Measurements from ENCODE around the gene GALNT17.
"Not testable (repeated sequence)": the region's sequence is repeated elsewhere in the genome, so short reads cannot be mapped to it uniquely, and the experiment has no call there.

Gene GALNT17

GRCh38 chr7:71626206-71626605, 494.3 kb downstream of the GALNT17 start:
- H3K9me3 Mint-ChIP-seq (ENCODE audit: low read depth), result peaks cover under 1% of the 10 kb centered on the region
- no peaks in the 10 kb centered on the region for H3K36me3 Mint-ChIP-seq
- H3K4me3 Mint-ChIP-seq, result no peak overlapping the region
- no peak overlapping the region for H3K27ac Mint-ChIP-seq
- no peaks in the 10 kb centered on the region for H3K4me1 Mint-ChIP-seq (ENCODE audit: low read depth)
- peaks cover 2% of the 10 kb centered on the region for H3K27me3 Mint-ChIP-seq

DNA sequence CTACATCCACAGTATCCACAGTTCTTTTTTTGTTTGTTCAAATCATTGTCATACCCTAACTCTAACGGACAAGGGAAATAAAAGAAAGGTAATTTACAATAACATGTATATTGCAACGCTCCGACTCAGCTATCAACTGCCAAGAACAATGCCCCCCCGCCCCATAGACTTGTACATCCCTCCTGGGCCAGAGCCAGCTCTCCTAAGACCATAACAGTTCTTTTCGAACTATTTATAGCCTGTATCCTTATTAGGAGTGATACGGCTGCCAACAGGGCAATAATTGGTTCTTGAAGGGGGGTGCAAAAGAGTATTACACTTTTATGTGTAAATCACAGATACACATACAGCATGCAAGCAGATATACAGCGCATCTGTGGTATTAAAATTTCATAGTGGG, 495.7 kb downstream of the GALNT17 start:
- Mint-ChIP-seq H3K36me3 (no peaks in the 10 kb centered on the region), H3K27ac (no peak overlapping the region), H3K9me3 (ENCODE audit: low read depth) (peaks cover 6% of the 10 kb centered on the region), H3K4me3 (no peak overlapping the region), H3K4me1 (ENCODE audit: low read depth) (no peaks in the 10 kb centered on the region), H3K27me3 (peaks cover 5% of the 10 kb centered on the region)

DNA sequence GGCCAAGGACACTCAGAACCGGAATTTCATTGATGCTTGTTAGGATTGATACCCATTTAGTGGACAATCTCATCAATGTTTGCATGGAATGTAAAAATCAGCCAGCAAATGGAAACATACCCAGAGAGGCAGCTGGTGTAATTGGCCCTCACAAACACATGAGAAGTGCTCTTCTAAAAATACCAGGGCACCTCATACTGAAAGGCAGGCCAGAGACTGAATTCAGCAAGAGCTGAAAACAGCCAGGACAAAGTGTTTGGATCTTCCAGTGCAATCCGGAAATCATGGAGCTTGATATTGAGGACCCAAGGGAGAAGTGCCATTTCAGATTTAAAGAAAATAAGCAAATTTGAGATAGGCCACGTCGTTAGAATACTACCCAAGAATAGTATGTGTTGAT, 498.6 kb downstream of the GALNT17 start:
- Mint-ChIP-seq H3K27ac (no peak overlapping the region), H3K4me3 (no peak overlapping the region), H3K36me3 (no peaks in the 10 kb centered on the region), H3K27me3 (peaks cover 5% of the 10 kb centered on the region), H3K4me1 (ENCODE audit: low read depth) (no peaks in the 10 kb centered on the region), H3K9me3 (ENCODE audit: low read depth) (peaks cover 6% of the 10 kb centered on the region)

GRCh38 chr7:71633551-71634008, 501.6 kb downstream of the GALNT17 start:
- no peaks in the 10 kb centered on the region for H3K4me1 Mint-ChIP-seq (ENCODE audit: low read depth)
- H3K27me3 Mint-ChIP-seq, result peaks cover 4% of the 10 kb centered on the region
- H3K36me3 Mint-ChIP-seq, result no peaks in the 10 kb centered on the region
- H3K4me3 Mint-ChIP-seq, result no peak overlapping the region
- H3K27ac Mint-ChIP-seq, result no peak overlapping the region
- peaks cover 6% of the 10 kb centered on the region for H3K9me3 Mint-ChIP-seq (ENCODE audit: low read depth)

DNA sequence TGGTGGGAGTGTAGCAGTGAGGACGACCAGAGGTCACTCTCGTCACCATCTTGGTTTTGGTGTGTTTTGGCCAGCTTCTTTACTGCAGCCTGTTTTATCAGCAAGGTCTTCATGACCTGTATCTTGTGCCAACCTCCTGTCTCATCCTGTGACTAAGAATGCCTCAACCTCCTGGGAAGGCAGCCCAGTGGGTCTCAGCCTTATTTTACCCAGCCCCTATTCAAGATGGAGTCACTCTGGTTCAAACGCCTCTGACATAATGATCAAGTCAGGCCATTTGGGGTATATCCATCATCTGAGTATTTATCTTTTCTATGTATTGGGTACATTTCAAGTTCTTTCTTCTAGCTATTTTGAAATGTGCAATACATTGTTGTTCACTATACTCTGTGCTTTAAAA, 503.9 kb downstream of the GALNT17 start:
- H3K27me3 Mint-ChIP-seq; H3K27ac Mint-ChIP-seq; H3K4me1 Mint-ChIP-seq (ENCODE audit: low read depth); H3K4me3 Mint-ChIP-seq; H3K9me3 Mint-ChIP-seq (ENCODE audit: low read depth); H3K36me3 Mint-ChIP-seq: not testable (repeated sequence)

DNA sequence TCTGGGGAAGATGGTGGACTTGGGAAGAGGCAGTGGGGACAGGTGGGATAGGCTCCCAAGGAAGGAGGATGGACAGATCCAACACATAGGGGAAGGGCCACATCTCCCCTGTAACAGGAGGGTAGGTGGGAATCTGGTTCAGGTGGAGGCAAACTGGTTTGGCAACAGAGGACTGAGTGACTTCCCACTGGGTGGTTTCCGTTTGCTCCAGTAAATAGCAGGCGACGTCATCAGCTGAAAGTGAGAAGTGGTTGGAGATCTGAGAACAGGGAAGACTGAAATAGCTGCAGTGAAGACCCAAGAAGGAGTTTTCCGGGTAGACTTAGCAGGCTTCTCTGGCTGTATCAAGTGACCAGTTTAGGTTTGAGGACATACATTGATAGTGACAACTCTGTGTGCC, 504.4 kb downstream of the GALNT17 start:
- Mint-ChIP-seq H3K36me3 (no peaks in the 10 kb centered on the region), H3K4me1 (ENCODE audit: low read depth) (no peaks in the 10 kb centered on the region), H3K4me3 (no peak overlapping the region), H3K9me3 (ENCODE audit: low read depth) (peaks cover 5% of the 10 kb centered on the region), H3K27ac (no peak overlapping the region), H3K27me3 (peaks cover 2% of the 10 kb centered on the region)

DNA sequence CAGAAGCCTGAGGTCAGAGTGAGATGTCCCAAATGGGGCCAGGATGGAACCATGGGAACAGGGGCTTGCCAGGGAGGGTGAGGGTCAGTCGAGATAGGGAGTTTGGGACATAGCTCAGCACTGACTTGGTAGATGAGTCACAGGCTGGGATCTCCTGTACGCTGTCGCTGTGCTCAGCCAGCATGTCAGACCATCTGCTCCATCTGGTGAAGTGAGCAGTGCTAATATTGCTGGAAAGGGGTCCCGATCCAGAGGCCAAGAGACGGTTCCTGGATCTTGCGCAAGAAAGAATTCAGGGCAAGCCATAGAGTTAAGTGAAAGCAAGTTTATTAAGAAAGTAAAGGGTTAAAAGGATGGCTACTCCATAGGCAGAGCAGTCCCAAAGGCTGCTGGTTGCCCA, 505.6 kb downstream of the GALNT17 start:
- H3K27me3 Mint-ChIP-seq, result no peaks in the 10 kb centered on the region
- no peaks in the 10 kb centered on the region for H3K4me1 Mint-ChIP-seq (ENCODE audit: low read depth)
- no peaks in the 10 kb centered on the region for H3K36me3 Mint-ChIP-seq
- no peaks in the 10 kb centered on the region for H3K9me3 Mint-ChIP-seq (ENCODE audit: low read depth)
- no peak overlapping the region for H3K4me3 Mint-ChIP-seq
- no peak overlapping the region for H3K27ac Mint-ChIP-seq

GRCh38 chr7:71638108-71638507, 506.2 kb downstream of the GALNT17 start:
- Mint-ChIP-seq H3K36me3 (no peaks in the 10 kb centered on the region), H3K27ac (no peak overlapping the region), H3K9me3 (ENCODE audit: low read depth) (no peaks in the 10 kb centered on the region), H3K4me3 (no peak overlapping the region), H3K4me1 (ENCODE audit: low read depth) (no peaks in the 10 kb centered on the region), H3K27me3 (no peaks in the 10 kb centered on the region)

DNA sequence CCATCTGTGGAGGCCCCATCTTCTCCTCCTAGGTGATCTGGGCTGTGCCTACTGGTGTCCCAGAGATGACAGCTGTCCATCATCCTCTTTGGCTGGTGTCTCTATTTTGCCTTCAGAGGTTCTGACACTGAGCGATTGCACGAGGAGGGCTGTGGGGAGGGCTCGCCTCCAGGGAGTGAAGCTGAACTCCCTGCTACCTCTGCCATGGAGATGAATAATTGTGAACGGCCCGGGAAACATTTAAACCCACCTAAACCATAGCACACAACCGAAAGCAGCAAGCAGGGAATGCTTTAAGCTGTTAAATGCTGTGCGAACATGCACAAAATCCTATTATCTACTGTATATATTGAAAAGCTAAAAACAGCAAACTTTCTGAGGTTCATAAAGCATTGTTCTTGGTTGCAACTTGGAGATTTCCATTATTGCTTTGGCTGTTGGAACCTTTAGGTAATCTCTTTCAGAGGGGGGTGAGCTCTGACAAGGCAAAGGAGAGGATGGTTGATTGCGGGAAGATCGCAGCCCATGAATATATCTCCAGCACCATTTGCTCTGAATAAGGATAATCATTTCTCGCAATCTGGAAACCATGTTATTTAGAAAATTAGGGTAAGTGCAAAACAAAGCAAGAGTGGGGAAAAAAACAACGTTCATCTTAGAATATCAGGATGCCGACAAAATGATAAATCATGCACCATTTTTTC, 507.6 kb downstream of the GALNT17 start:
- H3K27me3 Mint-ChIP-seq, result no peaks in the 10 kb centered on the region
- no peaks in the 10 kb centered on the region for H3K36me3 Mint-ChIP-seq
- no peaks in the 10 kb centered on the region for H3K4me1 Mint-ChIP-seq (ENCODE audit: low read depth)
- no peaks in the 10 kb centered on the region for H3K9me3 Mint-ChIP-seq (ENCODE audit: low read depth)
- no peak overlapping the region for H3K27ac Mint-ChIP-seq
- no peak overlapping the region for H3K4me3 Mint-ChIP-seq

DNA sequence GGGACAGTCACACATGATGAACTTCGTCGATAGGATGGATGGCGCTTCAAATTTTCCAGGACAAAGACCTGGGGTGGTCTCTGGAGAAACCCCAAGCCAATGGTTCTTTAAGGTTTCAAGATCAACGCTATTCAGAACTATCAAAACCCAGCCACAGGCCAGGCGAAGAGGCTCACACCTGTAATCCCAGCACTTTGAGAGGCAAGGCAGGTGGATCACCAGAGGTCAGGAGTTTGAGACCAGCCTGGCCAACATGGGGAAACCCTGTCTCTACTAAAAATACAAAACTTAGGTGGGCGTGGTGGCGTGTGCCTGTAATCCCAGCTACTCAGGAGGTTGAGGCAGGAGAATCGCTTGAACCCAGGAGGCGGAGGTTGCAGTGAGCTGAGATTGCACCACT, 511.1 kb downstream of the GALNT17 start:
- not testable (repeated sequence) for H3K9me3 Mint-ChIP-seq (ENCODE audit: low read depth); H3K36me3 Mint-ChIP-seq; H3K27ac Mint-ChIP-seq; H3K27me3 Mint-ChIP-seq; H3K4me1 Mint-ChIP-seq (ENCODE audit: low read depth); H3K4me3 Mint-ChIP-seq

- H3K4me1 Mint-ChIP-seq (ENCODE audit: low read depth), result no peaks in the 10 kb centered on the region
- peaks cover 8% of the 10 kb centered on the region for H3K9me3 Mint-ChIP-seq (ENCODE audit: low read depth)
- H3K27me3 Mint-ChIP-seq, result no peaks in the 10 kb centered on the region
- H3K36me3 Mint-ChIP-seq, result no peaks in the 10 kb centered on the region
- no peak overlapping the region for H3K4me3 Mint-ChIP-seq
- H3K27ac Mint-ChIP-seq, result no peak overlapping the region
These were observed 513.9 kb downstream of the GALNT17 start for GRCh38 chr7:71645836-71646235.

GRCh38 chr7:71649812-71650211, 517.9 kb downstream of the GALNT17 start:
- H3K36me3 Mint-ChIP-seq, result no peaks in the 10 kb centered on the region
- peaks cover 7% of the 10 kb centered on the region for H3K9me3 Mint-ChIP-seq (ENCODE audit: low read depth)
- H3K4me3 Mint-ChIP-seq, result no peak overlapping the region
- H3K4me1 Mint-ChIP-seq (ENCODE audit: low read depth), result no peaks in the 10 kb centered on the region
- H3K27me3 Mint-ChIP-seq, result no peaks in the 10 kb centered on the region
- H3K27ac Mint-ChIP-seq, result no peak overlapping the region

GRCh38 chr7:71650653-71651337, 518.9 kb downstream of the GALNT17 start:
- Mint-ChIP-seq H3K4me3 (no peak overlapping the region), H3K4me1 (ENCODE audit: low read depth) (no peaks in the 10 kb centered on the region), H3K27ac (no peak overlapping the region), H3K27me3 (no peaks in the 10 kb centered on the region), H3K36me3 (no peaks in the 10 kb centered on the region), H3K9me3 (ENCODE audit: low read depth) (no peaks in the 10 kb centered on the region)

GRCh38 chr7:71652510-71652909, 520.6 kb downstream of the GALNT17 start:
- Mint-ChIP-seq H3K9me3 (ENCODE audit: low read depth) (no peaks in the 10 kb centered on the region), H3K36me3 (no peaks in the 10 kb centered on the region), H3K4me1 (ENCODE audit: low read depth) (no peaks in the 10 kb centered on the region), H3K4me3 (no peak overlapping the region), H3K27ac (no peak overlapping the region), H3K27me3 (no peaks in the 10 kb centered on the region)

GRCh38 chr7:71657386-71657785, 525.4 kb downstream of the GALNT17 start:
- no peak overlapping the region for H3K27ac Mint-ChIP-seq
- H3K36me3 Mint-ChIP-seq, result no peaks in the 10 kb centered on the region
- peaks cover 5% of the 10 kb centered on the region for H3K9me3 Mint-ChIP-seq (ENCODE audit: low read depth)
- H3K4me1 Mint-ChIP-seq (ENCODE audit: low read depth), result no peaks in the 10 kb centered on the region
- no peak overlapping the region for H3K4me3 Mint-ChIP-seq
- no peaks in the 10 kb centered on the region for H3K27me3 Mint-ChIP-seq

GRCh38 chr7:71659622-71660021, 527.7 kb downstream of the GALNT17 start:
- Mint-ChIP-seq H3K4me3 (no peak overlapping the region), H3K4me1 (ENCODE audit: low read depth) (no peaks in the 10 kb centered on the region), H3K27me3 (no peaks in the 10 kb centered on the region), H3K36me3 (no peaks in the 10 kb centered on the region), H3K9me3 (ENCODE audit: low read depth) (peaks cover 5% of the 10 kb centered on the region), H3K27ac (no peak overlapping the region)

Data from activated naive CD8-positive, alpha-beta T cell (primary cell).